Measurements from ENCODE around the gene ABHD14A.

The ABHD14A gene

GRCh38 chr3:51968883-51969678 is 5.8 kb upstream of the ABHD14A start:
- no peaks in the 10 kb centered on the region for H3K9me3 ChIP-seq (ENCODE audit: control insufficient read depth, insufficient read depth, low read depth, low read length)
- H3K27me3 ChIP-seq (ENCODE audit: control insufficient read depth, insufficient read depth, low read length): peaks cover 19% of the 10 kb centered on the region; the same call in 1 of the 2 replicates
- H3K36me3 ChIP-seq (ENCODE audit: control insufficient read depth, insufficient read depth, low read length): no peaks in the 10 kb centered on the region
- H3K9ac ChIP-seq (ENCODE audit: low read length): peak overlapping the region; percentile 66
- peak overlapping the region; percentile 79; the same call in 1 of the 2 replicates for H3K27ac ChIP-seq (ENCODE audit: low read depth, low read length)
- H3K4me3 ChIP-seq (ENCODE audit: low read depth, low read length): peak overlapping the region; percentile 68
- peaks cover 51% of the 10 kb centered on the region for H3K4me1 ChIP-seq (ENCODE audit: control insufficient read depth, insufficient read depth, low read length)

- Histone ChIP-seq H3K27ac (ENCODE audit: low read depth, low read length) (no peak overlapping the region), H3K27me3 (ENCODE audit: control insufficient read depth, insufficient read depth, low read length) (peaks cover 26% of the 10 kb centered on the region; the same call in 1 of the 2 replicates), H3K4me3 (ENCODE audit: low read depth, low read length) (no peak overlapping the region), H3K4me1 (ENCODE audit: control insufficient read depth, insufficient read depth, low read length) (peaks cover 51% of the 10 kb centered on the region), H3K9me3 (ENCODE audit: control insufficient read depth, insufficient read depth, low read depth, low read length) (no peaks in the 10 kb centered on the region), H3K36me3 (ENCODE audit: control insufficient read depth, insufficient read depth, low read length) (no peaks in the 10 kb centered on the region), H3K9ac (ENCODE audit: low read length) (no peak overlapping the region)
These were observed 5.0 kb upstream of the ABHD14A start for GRCh38 chr3:51969841-51970240.

DNA sequence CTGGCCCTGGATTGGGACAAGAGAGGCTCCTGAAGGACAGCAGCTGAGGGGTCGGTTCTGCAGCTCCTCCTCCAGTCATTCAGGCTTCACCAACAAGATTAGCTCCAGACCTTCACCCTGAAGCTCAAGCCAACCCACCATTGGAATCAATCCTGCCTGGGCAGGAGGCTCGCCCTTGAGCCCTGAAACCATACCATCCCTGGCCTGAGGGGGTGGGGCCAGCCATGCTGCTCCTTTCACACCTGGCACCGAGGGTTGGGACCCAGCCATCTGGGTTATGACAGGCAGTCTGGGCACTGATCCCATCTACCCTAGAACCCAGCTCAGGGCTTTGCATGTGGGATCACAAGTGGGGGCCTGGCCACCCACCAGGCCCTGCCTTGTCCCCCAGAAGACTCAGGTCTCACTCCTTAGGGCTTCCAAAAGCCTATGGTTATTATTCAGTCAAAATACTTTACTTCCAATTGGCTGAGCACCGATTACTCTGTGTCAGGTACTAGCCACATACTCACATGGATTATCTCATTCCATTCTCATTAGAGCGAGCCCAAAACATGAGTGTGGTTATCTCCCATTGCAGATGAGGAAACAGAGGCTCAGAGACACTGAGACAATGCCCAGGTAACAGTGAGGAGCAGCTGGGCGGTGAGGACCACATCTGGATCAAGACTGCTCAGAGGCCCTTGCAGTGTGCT is 4.1 kb upstream of the ABHD14A start:
- Histone ChIP-seq H3K9me3 (ENCODE audit: control insufficient read depth, insufficient read depth, low read depth, low read length) (no peaks in the 10 kb centered on the region), H3K36me3 (ENCODE audit: control insufficient read depth, insufficient read depth, low read length) (no peaks in the 10 kb centered on the region), H3K27ac (ENCODE audit: low read depth, low read length) (no peak overlapping the region), H3K27me3 (ENCODE audit: control insufficient read depth, insufficient read depth, low read length) (peaks cover 24% of the 10 kb centered on the region), H3K9ac (ENCODE audit: low read length) (no peak overlapping the region), H3K4me1 (ENCODE audit: control insufficient read depth, insufficient read depth, low read length) (peaks cover 48% of the 10 kb centered on the region), H3K4me3 (ENCODE audit: low read depth, low read length) (no peak overlapping the region)

GRCh38 chr3:51971350-51971749 is 3.5 kb upstream of the ABHD14A start:
- no peaks in the 10 kb centered on the region for H3K9me3 ChIP-seq (ENCODE audit: control insufficient read depth, insufficient read depth, low read depth, low read length)
- peaks cover 45% of the 10 kb centered on the region for H3K4me1 ChIP-seq (ENCODE audit: control insufficient read depth, insufficient read depth, low read length)
- H3K27ac ChIP-seq (ENCODE audit: low read depth, low read length): no peak overlapping the region
- no peak overlapping the region for H3K9ac ChIP-seq (ENCODE audit: low read length)
- no peak overlapping the region for H3K4me3 ChIP-seq (ENCODE audit: low read depth, low read length)
- H3K27me3 ChIP-seq (ENCODE audit: control insufficient read depth, insufficient read depth, low read length): peaks cover 26% of the 10 kb centered on the region
- no peaks in the 10 kb centered on the region for H3K36me3 ChIP-seq (ENCODE audit: control insufficient read depth, insufficient read depth, low read length)

DNA sequence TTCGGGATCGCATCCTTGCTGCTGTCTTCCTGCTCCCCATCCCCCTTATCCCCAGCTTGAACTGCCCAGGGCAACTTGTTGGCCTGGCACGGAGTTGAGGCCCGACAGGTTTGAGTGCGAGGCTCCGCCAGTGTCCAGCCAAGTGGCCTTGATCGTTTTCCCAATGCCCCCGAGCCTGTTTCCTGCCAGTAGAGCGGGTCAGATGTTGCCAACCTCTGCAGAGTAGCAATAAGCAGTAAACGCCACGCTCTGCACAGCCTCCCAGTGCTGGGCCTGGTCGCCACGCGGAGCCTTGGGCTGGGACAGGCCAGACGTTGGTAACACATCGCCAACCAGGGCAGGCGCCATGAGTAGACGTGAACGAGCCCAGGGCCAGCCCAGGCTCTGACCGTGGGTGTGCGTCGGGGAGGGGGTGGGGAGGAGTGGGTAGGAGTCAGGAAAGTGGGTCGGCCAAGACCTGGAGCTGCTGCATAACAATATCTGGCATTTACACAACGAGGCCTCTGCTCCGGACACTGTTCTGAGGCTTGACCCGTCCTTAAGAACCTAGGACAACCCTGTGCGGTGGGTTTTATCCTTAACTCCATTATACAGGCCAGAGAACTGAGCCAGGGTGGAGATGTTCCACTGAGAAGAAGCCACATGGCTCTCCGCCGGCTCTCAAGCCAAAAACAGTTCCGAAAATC is 444 bp upstream of the ABHD14A start:
- Histone ChIP-seq H3K4me1 (ENCODE audit: control insufficient read depth, insufficient read depth, low read length) (peaks cover 27% of the 10 kb centered on the region), H3K9me3 (ENCODE audit: control insufficient read depth, insufficient read depth, low read depth, low read length) (no peaks in the 10 kb centered on the region), H3K9ac (ENCODE audit: low read length) (peak overlapping the region; percentile 15), H3K27me3 (ENCODE audit: control insufficient read depth, insufficient read depth, low read length) (peaks cover 34% of the 10 kb centered on the region), H3K4me3 (ENCODE audit: low read depth, low read length) (peak overlapping the region; percentile 65), H3K36me3 (ENCODE audit: control insufficient read depth, insufficient read depth, low read length) (no peaks in the 10 kb centered on the region), H3K27ac (ENCODE audit: low read depth, low read length) (no peak overlapping the region)

DNA sequence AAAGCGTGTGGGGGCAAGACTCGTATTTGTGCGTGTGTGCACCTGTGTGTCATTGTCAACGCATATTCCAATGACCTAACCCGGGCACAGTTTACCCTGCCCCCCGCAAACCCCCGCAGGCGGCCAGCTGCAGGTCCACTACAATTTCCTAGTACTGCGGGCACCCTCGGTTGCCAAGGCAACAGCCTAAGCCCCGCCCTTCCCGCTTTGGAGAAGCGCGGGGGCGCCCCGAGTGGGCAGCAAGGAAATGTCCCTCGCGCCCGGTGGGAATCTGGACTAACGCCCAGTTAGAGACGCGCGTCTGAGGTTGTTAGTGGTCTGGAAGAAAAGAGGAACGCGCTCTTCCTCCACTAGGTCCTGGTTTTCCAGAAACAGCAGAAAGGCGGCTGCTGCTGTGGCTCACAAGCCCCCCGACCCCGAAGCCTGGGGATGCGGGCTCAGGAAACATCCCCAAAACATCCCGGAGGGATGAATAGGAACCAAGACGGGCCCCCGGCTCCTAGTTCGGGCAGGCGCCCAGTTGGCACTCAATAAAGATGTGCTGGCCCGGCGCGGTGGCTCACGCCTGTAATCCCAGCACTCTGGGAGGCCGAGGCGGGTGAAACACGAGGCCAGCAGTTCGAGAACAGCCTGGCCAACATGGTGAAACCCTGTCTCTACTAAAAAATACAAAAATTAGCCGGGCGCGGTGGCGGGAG is 1.1 kb downstream of the ABHD14A start:
- Histone ChIP-seq H3K27me3 (ENCODE audit: control insufficient read depth, insufficient read depth, low read length) (peaks cover 34% of the 10 kb centered on the region), H3K4me3 (ENCODE audit: low read depth, low read length) (peak overlapping the region; percentile 65), H3K27ac (ENCODE audit: low read depth, low read length) (no peak overlapping the region), H3K9me3 (ENCODE audit: control insufficient read depth, insufficient read depth, low read depth, low read length) (no peaks in the 10 kb centered on the region), H3K4me1 (ENCODE audit: control insufficient read depth, insufficient read depth, low read length) (peaks cover 25% of the 10 kb centered on the region), H3K36me3 (ENCODE audit: control insufficient read depth, insufficient read depth, low read length) (no peaks in the 10 kb centered on the region), H3K9ac (ENCODE audit: low read length) (no peak overlapping the region)

DNA sequence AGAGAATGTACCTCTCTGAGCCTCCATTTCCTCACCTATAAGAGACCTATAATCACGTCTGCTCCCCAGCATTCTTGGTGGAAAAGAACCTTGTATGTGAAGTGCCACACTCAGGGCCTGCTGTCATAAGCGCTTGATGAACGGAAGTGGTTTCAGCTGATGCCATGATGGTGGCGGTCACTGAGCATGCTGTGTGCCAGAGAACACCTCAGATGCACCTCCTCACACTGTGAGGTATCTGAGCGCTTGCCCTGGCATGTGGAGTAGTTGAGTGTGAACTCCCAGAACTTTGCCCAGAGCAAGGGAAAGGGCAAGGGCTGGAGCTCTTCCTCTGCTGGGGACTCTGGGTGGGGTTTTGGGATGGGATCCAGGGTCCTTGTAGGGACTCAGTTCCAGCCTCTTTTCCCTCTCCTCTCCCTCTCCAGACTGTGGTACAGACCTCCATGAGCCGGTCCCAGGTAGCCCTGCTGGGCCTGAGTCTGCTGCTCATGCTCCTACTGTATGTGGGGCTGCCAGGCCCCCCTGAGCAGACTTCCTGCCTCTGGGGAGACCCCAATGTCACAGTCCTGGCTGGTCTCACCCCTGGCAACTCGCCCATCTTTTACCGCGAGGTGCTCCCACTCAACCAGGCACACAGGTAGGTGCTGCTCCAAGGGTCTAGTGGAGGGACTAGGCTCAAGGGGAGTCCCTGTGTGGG is 2.7 kb downstream of the ABHD14A start:
- no peak overlapping the region for H3K27ac ChIP-seq (ENCODE audit: low read depth, low read length)
- H3K36me3 ChIP-seq (ENCODE audit: control insufficient read depth, insufficient read depth, low read length): no peaks in the 10 kb centered on the region
- H3K9ac ChIP-seq (ENCODE audit: low read length): no peak overlapping the region
- peaks cover 34% of the 10 kb centered on the region for H3K27me3 ChIP-seq (ENCODE audit: control insufficient read depth, insufficient read depth, low read length)
- peaks cover 25% of the 10 kb centered on the region for H3K4me1 ChIP-seq (ENCODE audit: control insufficient read depth, insufficient read depth, low read length)
- no peaks in the 10 kb centered on the region for H3K9me3 ChIP-seq (ENCODE audit: control insufficient read depth, insufficient read depth, low read depth, low read length)
- no peak overlapping the region for H3K4me3 ChIP-seq (ENCODE audit: low read depth, low read length)

DNA sequence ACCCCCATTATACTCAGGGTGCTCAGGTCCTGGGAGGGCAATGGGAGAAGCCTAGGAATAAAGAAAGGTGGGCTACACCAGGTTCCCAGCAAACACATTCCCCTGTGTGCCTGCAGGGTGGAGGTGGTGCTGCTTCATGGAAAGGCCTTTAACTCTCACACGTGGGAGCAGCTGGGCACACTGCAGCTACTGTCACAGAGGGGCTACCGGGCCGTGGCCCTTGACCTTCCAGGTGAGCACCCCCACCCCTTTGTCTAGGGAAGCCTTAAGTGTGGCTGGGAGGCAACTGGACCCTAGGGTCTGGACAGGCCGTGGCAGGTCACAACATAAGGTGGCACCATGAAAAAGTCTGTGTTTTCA is 3.3 kb downstream of the ABHD14A start:
- Histone ChIP-seq H3K4me1 (ENCODE audit: control insufficient read depth, insufficient read depth, low read length) (peaks cover 27% of the 10 kb centered on the region), H3K27ac (ENCODE audit: low read depth, low read length) (no peak overlapping the region), H3K27me3 (ENCODE audit: control insufficient read depth, insufficient read depth, low read length) (peaks cover 34% of the 10 kb centered on the region), H3K9ac (ENCODE audit: low read length) (no peak overlapping the region), H3K4me3 (ENCODE audit: low read depth, low read length) (no peak overlapping the region), H3K36me3 (ENCODE audit: control insufficient read depth, insufficient read depth, low read length) (no peaks in the 10 kb centered on the region), H3K9me3 (ENCODE audit: control insufficient read depth, insufficient read depth, low read depth, low read length) (no peaks in the 10 kb centered on the region)

GRCh38 chr3:51980253-51980652 is 5.4 kb downstream of the ABHD14A start:
- H3K4me3 ChIP-seq (ENCODE audit: low read depth, low read length): no peak overlapping the region
- H3K4me1 ChIP-seq (ENCODE audit: control insufficient read depth, insufficient read depth, low read length): peaks cover 25% of the 10 kb centered on the region
- no peaks in the 10 kb centered on the region for H3K9me3 ChIP-seq (ENCODE audit: control insufficient read depth, insufficient read depth, low read depth, low read length)
- no peak overlapping the region for H3K9ac ChIP-seq (ENCODE audit: low read length)
- H3K27ac ChIP-seq (ENCODE audit: low read depth, low read length): no peak overlapping the region
- no peaks in the 10 kb centered on the region for H3K36me3 ChIP-seq (ENCODE audit: control insufficient read depth, insufficient read depth, low read length)
- H3K27me3 ChIP-seq (ENCODE audit: control insufficient read depth, insufficient read depth, low read length): peaks cover 22% of the 10 kb centered on the region

GRCh38 chr3:51982352-51982837 is 7.5 kb downstream of the ABHD14A start:
- Histone ChIP-seq H3K4me1 (ENCODE audit: control insufficient read depth, insufficient read depth, low read length) (peaks cover 17% of the 10 kb centered on the region), H3K27ac (ENCODE audit: low read depth, low read length) (peak overlapping the region; percentile 76; the same call in 1 of the 2 replicates), H3K36me3 (ENCODE audit: control insufficient read depth, insufficient read depth, low read length) (no peaks in the 10 kb centered on the region)

More at GRCh38 chr3:51982352-51982837, 7.5 kb downstream of the ABHD14A start:
- H3K9ac ChIP-seq (ENCODE audit: low read length): peak overlapping the region; percentile 40
- peaks cover 3% of the 10 kb centered on the region; the same call in 1 of the 2 replicates for H3K27me3 ChIP-seq (ENCODE audit: control insufficient read depth, insufficient read depth, low read length)
- no peaks in the 10 kb centered on the region for H3K9me3 ChIP-seq (ENCODE audit: control insufficient read depth, insufficient read depth, low read depth, low read length)
- H3K4me3 ChIP-seq (ENCODE audit: low read depth, low read length): peak overlapping the region; percentile 78

All from HUES6 (cell line).